GM12872 (cell line): ENCODE data around the gene CASR.

Source experiments
- CTCF ChIP-seq: IDR thresholded peaks from 3 replicates; pipeline ENCODE4 v1.5.1; 2011; ENCODE audit warnings: low read depth, mild to moderate bottlenecking, low read length, moderate library complexity; ENCODE audit not compliant: insufficient read depth

CASR gene

DNA sequence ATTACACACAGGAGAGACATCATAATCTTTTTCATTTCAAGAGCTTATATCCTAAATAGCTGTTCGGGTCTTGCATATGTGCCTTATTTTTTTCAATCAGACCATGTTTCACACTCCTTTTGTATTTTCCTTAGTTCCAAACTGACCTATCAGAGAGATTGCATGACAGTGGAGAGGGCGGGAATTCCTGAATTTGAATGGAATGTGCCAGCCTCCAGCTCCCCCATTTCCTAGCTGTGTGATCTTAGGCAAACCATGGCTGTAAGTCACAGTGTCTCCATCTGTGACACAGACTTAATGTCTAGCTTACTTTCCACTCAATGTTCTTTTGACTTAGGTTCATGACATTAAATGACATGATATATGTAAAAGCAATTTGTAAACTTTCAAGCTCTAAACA, 79.6 kb downstream of the CASR start:
- no peak for TF ChIP-seq CTCF

GRCh38 chr3:122263974-122264588, 80.6 kb downstream of the CASR start:
- TF ChIP-seq CTCF: no peak

DNA sequence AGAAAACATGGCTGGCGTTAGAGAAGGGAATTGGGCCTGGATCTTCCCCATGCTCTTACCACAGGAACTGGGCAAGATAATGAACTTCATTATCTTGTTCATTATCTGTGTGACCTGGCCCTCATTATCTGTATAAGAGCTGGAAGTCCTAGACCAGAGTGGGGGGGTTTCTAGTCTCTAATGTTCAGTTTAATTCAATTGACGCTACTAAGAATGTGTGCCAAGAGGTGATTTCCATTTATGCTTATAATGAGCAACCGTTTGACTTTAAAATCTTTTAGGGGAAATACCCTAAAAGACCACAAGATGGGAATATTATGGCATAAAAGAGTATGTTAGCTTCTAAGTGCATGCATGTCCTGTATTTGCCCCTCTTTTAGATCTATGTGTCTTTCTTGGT, 82.5 kb downstream of the CASR start:
- TF ChIP-seq CTCF: no peak

GRCh38 chr3:122268257-122269024, 85.0 kb downstream of the CASR start:
- TF ChIP-seq CTCF: no peak

GRCh38 chr3:122269045-122269444, 85.6 kb downstream of the CASR start:
- no peak for TF ChIP-seq CTCF

DNA sequence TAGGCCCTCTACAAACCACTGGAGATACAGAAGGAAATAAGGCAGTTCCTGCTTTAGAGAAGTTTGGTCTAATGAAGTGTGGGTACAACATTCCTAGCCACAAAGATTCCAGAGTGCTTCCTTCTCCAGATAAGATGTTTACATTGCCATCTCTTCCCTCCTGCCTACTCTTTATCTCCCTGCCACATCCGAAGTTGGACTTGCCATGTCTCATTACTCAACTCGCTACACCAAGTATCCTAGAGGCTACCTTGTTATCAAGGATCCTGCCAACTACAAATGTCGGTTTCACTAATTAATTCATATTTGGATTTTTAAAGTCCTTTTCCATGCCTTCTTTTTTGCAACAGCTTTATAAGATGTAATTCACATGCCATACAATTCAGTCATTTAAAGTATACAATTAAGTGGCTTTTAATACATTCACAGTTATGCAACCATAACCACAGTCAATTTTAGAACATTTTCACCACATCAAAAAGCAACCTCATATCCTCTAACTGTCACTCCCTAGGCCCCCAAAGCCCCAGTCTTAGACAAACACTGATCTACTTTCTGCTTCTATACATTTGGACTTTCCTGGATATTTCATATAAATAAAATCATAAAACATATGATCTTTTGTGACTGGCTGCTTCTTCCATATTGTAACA, 87.9 kb downstream of the CASR start:
- no peak for TF ChIP-seq CTCF

- TF ChIP-seq CTCF: no peak
Observed at GRCh38 chr3:122272879-122273278, 89.4 kb downstream of the CASR start.
